GM19372 (cell line): ENCODE data around the gene CNDP2.
"Not testable (repeated sequence)": the region's sequence is repeated elsewhere in the genome, so short reads cannot be mapped to it uniquely, and the experiment has no call there.

ENCODE experiments used
- ATAC-seq: cut with Tn5 transposase; IDR thresholded peaks from one replicate; pipeline ENCODE4 v1.9.1; 2021; ENCODE audit warnings: mild to moderate bottlenecking, low read depth, moderate library complexity; ENCODE audit not compliant: unreplicated experiment

Gene CNDP2

DNA sequence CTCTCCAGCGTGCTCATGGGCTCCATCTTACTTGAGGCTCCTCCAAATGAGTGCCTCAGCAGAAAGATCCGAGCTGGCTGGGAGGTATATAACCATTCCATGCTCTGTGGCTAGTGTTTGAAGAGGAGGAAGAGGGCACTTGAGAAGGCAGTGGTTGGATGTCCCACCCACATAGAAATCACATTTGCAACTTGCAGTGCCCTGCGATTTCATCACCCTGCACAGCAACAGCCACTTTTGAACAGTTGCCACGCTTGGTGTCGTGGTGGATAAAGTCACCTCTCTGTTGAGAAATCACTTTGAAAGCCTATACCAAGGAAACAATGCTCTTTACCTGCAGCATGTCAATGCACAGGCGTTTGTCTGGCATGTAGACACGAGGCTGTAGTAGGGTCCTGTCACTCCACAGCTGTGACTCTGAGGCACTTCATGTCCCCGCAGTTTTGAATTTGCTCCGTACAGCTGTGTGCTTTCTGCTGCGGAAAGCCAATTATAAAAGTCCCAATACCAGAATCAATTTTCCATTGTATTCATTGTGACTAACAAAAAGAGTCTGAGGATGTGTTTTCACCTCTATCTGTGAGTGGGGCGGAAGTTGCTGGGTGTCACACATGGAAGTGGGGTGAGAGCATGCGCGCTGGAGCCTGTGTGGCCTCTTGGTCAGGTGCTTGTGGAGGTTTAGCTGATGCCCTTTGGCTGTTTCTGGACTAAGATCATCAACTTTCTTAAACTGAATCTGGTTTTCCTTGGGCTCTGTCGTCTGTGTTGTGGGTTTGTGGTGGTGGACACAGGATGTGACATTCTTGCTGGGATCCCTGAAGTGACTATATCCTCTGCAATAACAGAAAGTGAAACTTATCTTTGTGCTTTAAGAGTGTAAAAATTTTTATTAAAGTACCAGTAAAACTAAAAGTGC lies 2.8 kb downstream of the CNDP2 start:
- ATAC-seq, result peak; percentile 35

DNA sequence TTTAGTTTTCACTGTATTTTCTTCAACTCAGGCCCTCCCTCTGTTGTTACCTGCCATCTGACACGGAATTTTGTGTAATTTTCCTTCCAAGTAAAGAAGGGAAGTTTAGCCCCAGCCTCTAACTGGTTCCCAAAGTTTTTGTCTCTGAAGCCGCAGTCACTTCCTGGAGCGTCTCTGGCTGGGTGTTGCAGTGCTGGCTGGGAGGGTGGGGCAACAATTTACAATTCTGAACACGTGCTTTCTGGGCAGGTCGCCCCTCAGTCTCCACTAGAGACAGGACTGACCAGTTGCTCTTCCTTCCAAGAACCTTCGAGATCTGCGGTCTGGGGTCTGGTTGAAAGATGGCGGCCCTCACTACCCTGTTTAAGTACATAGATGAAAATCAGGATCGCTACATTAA lies 3.5 kb downstream of the CNDP2 start:
- peak; percentile 37 for ATAC-seq

- no peak for ATAC-seq
Observed at GRCh38 chr18:74500372-74500771, 4.2 kb downstream of the CNDP2 start.

DNA sequence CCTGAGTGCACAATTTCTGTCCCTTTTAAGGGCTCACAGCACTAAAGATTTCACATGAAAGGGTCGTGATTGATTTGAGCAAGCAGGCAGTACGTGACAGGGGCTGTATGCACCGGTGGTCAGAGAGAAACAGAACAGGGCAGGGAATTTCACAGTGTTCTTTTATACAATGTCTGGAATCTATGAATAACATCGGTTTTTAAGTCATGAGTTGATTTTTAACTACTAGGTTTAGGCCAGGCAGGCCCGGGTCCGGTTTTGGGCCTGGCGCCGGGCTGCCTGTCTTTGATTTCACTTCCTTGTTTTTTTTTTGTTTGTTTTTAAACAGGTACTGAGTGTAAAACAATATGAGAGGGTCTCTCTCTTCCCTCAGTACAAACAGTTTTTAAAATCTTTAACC lies 4.6 kb downstream of the CNDP2 start:
- not testable (repeated sequence) for ATAC-seq

- ATAC-seq, result no peak
Observed at GRCh38 chr18:74501386-74501785, 5.2 kb downstream of the CNDP2 start.

DNA sequence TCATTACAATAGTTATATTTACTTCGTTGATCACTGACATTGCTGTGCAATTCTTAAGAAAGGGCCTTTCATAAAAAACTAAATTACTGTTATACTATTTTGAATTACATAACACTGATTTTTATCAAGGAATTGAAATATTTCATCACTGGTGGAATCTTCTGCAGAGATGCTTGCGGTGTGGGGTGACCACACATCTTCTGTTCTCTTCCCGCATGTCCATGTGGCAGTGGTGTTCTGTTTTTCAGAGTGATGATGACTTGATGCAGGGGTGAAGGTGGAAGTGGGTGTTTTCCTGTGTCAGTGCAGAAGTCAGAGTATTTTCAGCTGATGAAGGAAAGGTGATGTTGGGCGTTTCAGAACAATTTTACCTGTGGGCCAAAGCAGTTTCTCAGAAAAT lies 7.0 kb downstream of the CNDP2 start:
- ATAC-seq, result no peak

GRCh38 chr18:74505776-74506175 lies 9.6 kb downstream of the CNDP2 start:
- no peak for ATAC-seq

GRCh38 chr18:74506448-74507084 lies 10.4 kb downstream of the CNDP2 start:
- no peak for ATAC-seq

DNA sequence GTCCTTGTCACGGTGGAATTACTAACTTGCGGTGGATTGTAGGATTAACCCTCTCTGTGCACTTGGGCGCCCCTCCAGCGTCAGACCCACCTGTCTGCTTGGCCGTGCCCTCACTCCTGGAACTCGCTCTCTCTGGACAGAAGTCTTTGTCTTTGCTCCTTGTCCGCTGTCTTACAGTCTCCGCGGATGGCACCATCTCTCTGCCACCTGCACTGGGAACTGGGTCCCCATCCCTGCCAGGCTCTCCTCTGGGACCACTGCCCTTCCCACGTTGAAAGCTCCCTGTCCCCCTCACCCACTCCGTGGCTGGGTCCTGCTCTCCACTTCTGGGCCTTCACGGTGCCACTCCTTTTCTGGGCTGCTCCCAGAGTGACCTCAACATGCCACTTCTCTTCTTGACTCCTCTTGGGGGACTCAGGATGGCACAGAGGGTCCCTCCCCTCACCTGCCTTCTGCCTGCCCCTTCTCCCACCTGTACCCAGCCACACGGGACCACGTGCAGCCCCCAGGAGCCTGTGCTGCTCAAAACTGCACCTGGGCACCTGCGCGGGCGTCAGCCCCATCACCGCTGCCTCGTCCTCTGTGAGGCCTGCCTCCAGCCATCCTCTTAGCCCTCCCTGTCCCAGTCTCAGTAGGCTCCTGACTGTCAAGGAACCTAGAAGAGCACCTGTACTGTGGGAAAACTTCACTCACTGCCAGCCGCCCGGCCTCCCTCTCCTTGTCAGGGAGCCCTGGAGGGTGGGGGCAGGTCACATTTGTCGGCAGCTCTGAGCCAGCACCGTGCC lies 11.1 kb downstream of the CNDP2 start:
- ATAC-seq, result no peak

- ATAC-seq, result no peak
Observed at GRCh38 chr18:74507927-74508326, 11.8 kb downstream of the CNDP2 start.

- ATAC-seq, result no peak
Observed at GRCh38 chr18:74508366-74508765, 12.2 kb downstream of the CNDP2 start.

DNA sequence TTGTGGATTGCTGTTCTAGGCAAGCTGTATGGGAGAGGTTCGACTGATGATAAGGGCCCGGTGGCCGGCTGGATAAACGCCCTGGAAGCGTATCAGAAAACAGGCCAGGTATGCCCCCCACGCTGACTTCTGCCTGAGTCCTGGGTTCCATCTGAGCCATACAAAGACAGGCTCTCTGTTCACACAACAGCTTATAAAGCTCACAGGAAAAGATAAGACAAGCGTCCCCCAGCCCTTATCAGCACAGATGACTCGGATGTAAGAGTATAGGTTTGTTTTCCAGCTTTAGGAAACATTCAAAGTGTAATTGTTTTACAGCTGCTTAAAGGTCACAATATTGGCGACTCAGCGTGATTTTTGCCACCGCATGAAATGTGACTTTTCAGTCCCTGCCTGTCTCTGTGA lies 12.7 kb downstream of the CNDP2 start:
- no peak for ATAC-seq

DNA sequence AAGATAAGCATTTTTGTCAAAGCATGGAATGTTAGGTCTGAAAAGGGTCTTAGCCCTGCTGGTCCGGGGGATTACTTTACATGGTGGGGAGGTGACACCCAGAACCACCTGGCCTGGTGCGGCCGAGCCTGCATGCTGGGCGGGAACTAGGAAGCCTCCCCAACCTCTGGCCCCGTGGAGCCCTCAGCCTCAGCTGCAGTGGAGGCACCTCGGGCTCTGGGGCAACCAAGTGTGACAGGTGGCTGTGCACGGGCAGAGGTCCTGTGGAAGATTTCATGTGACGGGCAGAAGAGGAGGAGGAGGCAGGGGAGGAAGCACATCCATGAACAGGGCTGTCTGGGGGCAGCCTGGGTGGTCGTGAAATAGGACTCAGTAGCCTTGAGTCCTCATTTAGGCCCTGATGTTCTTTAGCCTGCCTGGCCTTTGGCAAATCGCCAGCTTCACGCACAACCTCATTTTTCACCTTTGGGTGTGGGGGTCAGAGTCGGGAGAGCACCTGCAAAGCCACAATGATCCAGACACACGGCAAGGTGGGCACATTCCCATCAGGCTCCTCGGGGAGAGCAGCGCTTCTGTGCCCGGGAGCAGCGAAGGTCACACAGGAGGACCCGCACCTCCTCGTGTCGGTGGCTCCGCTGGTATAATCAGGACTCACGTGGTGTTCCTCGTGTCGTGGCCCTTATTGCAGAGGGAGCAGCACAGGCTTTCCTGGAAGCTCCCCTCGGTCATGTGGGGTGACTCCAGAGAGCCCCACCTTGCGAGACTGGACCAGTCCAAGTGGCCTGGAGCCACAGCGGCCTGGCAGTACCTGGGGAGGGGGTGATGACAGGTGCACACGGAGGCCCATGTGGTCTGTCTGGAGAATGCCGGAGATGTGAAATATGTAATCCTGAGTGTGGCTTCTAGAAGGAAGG lies 13.9 kb downstream of the CNDP2 start:
- ATAC-seq, result no peak

GRCh38 chr18:74510770-74511095 lies 14.6 kb downstream of the CNDP2 start:
- no peak for ATAC-seq

- no peak for ATAC-seq
Observed at GRCh38 chr18:74511823-74512222, 15.7 kb downstream of the CNDP2 start.

DNA sequence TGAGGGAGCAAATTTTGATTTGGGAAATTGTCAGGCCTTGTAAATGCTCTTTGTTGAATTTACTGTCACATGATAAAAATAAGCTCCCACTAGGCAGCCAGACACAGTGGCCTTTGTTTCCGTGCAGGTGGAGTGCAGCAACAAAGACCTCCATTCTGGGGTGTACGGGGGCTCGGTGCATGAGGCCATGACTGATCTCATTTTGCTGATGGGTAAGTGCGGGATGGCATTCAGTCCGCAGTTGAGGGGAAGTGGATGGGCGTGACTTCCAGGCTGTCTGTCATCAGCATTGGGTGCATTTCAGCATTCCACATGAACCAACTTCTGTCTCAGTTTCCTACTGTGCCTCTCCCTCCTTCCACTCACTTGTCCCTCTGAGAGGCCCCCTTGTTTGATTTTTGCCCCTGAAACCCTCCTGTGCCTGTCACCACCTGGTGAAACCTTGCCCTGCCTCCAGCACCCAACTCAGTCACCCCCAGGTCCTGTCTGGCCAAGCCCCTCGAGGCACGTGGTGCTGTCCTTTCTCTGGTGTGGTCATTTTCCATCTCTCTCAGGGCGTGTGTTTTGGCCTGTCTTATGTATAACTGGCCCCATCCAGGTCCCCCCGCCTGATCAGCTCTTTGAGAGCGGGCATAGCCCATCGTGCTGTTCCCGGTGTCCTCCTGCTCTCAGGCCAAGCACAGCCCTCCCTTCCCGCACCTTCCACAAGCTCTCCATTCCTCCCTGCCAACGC lies 16.3 kb downstream of the CNDP2 start:
- no peak for ATAC-seq

- ATAC-seq, result no peak
Observed at GRCh38 chr18:74513149-74513882, 17.2 kb downstream of the CNDP2 start.

- no peak for ATAC-seq
Observed at GRCh38 chr18:74513883-74514205, 17.7 kb downstream of the CNDP2 start.

DNA sequence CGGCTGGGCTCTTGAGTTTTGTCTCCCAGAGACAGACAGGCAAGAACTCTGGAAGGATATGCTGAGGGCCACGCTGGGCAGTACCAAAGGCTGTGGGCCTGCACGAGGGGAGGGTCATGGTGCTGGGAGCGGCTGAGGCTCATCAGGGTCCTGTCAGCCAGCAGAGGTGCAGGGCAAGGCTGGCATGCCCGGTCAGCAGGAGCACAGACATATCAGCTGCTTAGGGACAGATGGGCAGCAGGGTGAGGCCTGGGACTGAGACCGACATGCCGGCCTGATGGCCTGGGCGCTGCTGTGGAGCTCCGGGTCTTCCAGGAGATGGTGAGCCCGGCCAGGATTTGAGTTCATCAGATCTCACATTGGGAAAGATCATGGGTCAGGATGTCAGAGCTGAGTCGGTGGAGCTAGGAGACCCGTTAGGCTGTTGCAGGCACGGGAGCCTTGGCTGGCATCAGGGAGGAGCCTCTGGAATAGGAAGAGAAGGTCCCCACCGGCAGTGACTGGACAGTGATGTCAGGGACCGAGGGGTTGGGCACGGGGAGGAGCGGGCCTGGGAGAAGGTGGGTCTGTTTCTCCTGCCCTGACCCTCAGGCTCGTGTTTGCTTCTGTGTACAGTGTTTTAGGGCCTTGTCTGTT lies 18.8 kb downstream of the CNDP2 start:
- no peak for ATAC-seq
